ENCODE results near the gene TIGD6. TPM values are rescaled to one million over a fixed set of nuclear protein-coding genes. Genes with fewer than 3 reads are reported as not detected.

TIGD6 gene
- total and polyA plus RNA-seq, 9 of the 15 experiments (the other 6 are each of a cell fraction or from before 2014, with no cell fraction given) = 1.8 to 6.3 (median 3.9) TPM

GRCh38 chr5:149960272-149961185, 39.9 kb downstream of the TIGD6 start, which contains the start of gene SLC26A2 (continued):
- TF ChIP-seq REST (IDR thresholded peaks at IDR 0.05; ENCODE audit: borderline replicate concordance) (peak; percentile 94), REST (CRISPR knock-in tag; IDR thresholded peaks at IDR 0.05; ENCODE audit: low read depth) (no peak), E2F1 (CRISPR knock-in tag; IDR thresholded peaks at IDR 0.05) (peak; percentile 55), NKRF (IDR thresholded peaks at IDR 0.05; ENCODE audit: borderline replicate concordance) (0 out of 2 replicates have a peak, but pooled peaks have one; percentile 15), CBX3 (IDR thresholded peaks at IDR 0.05; ENCODE audit: borderline replicate concordance in 1 of 2, low read length in 2 of 2) (peak in 1 of 2 experiments; percentile 68; a peak in 1 of 3 replicates), PKNOX1 (IDR thresholded peaks at IDR 0.05) (peak; percentile 100), SREBF1 (IDR thresholded peaks at IDR 0.05; ENCODE audit: borderline replicate concordance, low read depth, low read length) (0 out of 2 replicates have a peak, but pooled peaks have one; percentile 47), ESRRA (IDR thresholded peaks at IDR 0.05; ENCODE audit: borderline replicate concordance, low read depth) (peak; percentile 44), POLR2B (IDR thresholded peaks at IDR 0.05; ENCODE audit: low read depth, partially characterized antibody) (peak; percentile 92), ELF1 (tag; IDR thresholded peaks at IDR 0.05) (peak; percentile 52), VEZF1 (CRISPR knock-in tag; IDR thresholded peaks at IDR 0.05) (peak; percentile 48)
